HG03064 (cell line): Measurements from ENCODE around the gene ANKHD1.
"Not testable (repeated sequence)": the region's sequence is repeated elsewhere in the genome, so short reads cannot be mapped to it uniquely, and the experiment has no call there.

Experiments used
- ATAC-seq: cut with Tn5 transposase; IDR thresholded peaks from one replicate; pipeline ENCODE4 v1.9.1; 2021; ENCODE audit warnings: low read depth; ENCODE audit not compliant: unreplicated experiment

ANKHD1 gene

GRCh38 chr5:140561753-140562523 lies 160.3 kb downstream of the ANKHD1 start:
- no peak for ATAC-seq

DNA sequence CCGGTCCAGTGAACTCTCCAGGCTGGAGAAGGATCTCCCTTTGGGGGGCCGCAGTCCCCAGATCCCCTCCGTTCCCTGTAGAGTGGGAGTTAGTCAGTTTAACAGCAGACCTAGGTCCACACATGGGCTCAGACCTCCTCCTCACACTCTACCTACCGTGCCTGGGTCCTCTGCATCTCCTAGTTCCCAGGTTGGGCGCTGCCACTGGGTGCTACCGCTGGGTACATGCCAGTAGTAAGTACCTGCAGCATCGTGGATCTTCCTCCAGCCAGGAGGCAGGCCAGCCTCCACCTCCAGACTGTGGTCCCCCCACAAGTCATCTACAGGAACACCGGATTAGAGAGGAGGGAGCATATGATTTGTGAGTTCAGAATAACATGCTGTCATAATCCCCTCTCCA lies 162.0 kb downstream of the ANKHD1 start:
- ATAC-seq = no peak

- peak; percentile 84 for ATAC-seq
Measured at GRCh38 chr5:140564196-140565023, 162.8 kb downstream of the ANKHD1 start, which contains the start of the genes APBB3 and SLC35A4. APBB3 (minus strand) TSS chr5:140564598; CDS start chr5:140564245, 353 bp downstream. SLC35A4 (plus strand) TSS chr5:140564828; CDS start chr5:140567170, 2,342 bp downstream.

GRCh38 chr5:140565024-140565779 lies 163.6 kb downstream of the ANKHD1 start:
- peak; percentile 8 for ATAC-seq

GRCh38 chr5:140565780-140566095 lies 164.1 kb downstream of the ANKHD1 start:
- no peak for ATAC-seq

GRCh38 chr5:140566665-140567064 lies 165.0 kb downstream of the ANKHD1 start:
- no peak for ATAC-seq

GRCh38 chr5:140567136-140567818 lies 165.6 kb downstream of the ANKHD1 start:
- no peak for ATAC-seq

GRCh38 chr5:140567871-140568270 lies 166.2 kb downstream of the ANKHD1 start:
- no peak for ATAC-seq

DNA sequence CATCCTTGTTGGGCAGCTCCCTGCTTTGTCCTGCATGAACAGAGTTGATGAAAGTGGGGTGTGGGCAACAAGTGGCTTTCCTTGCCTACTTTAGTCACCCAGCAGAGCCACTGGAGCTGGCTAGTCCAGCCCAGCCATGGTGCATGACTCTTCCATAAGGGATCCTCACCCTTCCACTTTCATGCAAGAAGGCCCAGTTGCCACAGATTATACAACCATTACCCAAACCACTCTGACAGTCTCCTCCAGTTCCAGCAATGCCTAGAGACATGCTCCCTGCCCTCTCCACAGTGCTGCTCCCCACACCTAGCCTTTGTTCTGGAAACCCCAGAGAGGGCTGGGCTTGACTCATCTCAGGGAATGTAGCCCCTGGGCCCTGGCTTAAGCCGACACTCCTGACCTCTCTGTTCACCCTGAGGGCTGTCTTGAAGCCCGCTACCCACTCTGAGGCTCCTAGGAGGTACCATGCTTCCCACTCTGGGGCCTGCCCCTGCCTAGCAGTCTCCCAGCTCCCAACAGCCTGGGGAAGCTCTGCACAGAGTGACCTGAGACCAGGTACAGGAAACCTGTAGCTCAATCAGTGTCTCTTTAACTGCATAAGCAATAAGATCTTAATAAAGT lies 166.9 kb downstream of the ANKHD1 start:
- no peak for ATAC-seq

DNA sequence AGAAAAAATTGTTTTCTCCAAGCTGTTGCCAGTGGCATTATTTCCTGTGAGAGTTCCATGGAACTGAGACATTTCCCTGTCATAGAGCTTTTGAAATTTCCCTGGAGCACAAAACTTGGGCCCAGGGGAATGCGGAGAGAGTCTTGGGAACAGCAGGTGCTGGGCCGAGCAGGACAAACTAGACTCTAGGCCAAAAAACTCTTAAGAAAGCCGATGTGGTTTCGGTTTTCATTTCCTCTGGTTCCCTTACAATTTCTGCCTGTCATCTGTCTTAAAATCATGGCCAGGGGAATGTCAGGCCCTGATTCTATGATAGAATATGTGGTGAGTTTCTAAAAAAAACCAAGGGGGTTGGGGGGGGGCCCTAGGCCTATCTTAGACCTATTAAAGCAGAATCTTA lies 167.6 kb downstream of the ANKHD1 start:
- ATAC-seq = no peak

DNA sequence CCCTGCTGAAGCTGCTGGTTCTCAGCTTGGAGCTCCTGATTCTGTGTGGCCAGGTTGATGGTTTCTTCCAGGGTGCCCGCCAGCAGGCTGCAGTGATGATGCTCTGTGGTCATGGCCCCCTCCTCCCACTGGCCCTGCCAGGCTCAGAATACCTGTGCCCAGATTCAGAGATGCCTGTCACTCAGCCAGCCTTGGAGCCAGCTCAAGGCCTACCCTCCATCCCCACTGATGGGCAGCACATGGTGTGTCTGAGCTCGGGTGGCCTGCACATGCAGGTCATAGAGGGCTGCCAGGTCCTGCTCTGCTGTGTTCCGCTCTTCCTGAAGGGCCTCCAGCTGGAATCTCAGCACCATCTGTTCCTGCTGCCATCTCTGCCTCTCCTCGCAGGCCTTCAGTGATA lies 168.4 kb downstream of the ANKHD1 start:
- ATAC-seq = no peak

GRCh38 chr5:140570488-140570887 lies 168.9 kb downstream of the ANKHD1 start:
- no peak for ATAC-seq

DNA sequence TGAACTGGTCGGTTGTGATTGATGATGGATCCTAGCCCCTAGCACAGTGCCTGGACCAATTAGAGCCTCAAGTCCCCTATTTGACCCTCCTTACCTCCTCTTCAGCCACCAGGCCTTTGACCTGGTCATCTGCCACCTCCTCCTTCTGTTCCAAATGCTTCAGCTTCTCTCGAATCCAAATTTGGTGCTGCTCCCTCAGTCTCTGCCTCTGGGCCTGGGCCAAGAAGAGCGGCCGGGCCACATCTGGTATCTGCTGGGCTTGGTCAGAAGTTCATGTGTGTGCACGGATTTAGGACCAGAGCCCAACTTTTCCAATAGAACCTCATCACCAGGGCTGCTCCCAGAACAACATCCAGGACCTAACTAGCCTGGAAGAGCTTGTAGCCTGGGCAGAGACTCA lies 169.5 kb downstream of the ANKHD1 start:
- no peak for ATAC-seq

GRCh38 chr5:140573683-140574082 lies 172.1 kb downstream of the ANKHD1 start:
- ATAC-seq = no peak

GRCh38 chr5:140574165-140574564 lies 172.5 kb downstream of the ANKHD1 start:
- no peak for ATAC-seq

GRCh38 chr5:140575309-140575708 lies 173.7 kb downstream of the ANKHD1 start:
- ATAC-seq = no peak

- ATAC-seq = no peak
Measured at GRCh38 chr5:140576776-140577201, 175.2 kb downstream of the ANKHD1 start.

DNA sequence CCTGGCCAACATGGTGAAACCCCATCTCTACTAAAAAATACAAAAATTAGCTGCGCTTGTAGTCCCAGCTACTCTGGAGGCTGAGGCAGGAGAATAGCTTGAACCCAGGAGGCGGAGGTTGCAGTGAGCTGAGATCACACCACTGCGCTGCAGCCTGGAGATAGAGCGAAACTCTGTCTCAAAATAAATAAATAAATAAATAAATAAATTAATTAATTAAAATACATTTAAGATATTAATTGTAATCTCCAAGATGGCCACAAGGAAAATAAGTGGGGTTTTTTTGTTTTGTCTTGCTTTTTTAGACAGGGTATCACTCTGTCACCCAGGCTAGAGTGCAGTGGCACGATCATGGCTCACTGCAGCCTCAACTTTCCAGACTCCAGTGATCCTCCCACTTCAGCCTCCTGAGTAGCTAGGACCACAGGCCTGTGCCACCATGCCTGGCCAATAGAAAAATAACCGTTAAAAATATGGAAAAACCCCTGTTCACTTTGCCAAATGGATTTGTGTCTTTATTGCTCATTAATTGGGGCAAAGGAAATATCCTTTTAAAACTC lies 177.6 kb downstream of the ANKHD1 start:
- ATAC-seq = not testable (repeated sequence)

- ATAC-seq = no peak
Measured at GRCh38 chr5:140587495-140587894, 185.9 kb downstream of the ANKHD1 start.
